HFF-Myc (cell line): Measurements from ENCODE around the gene SNRK.

Source experiments
- DNase-seq: peaks from one replicate; pipeline ENCODE4 v3.0.0-alpha.2; 2011; ENCODE audit warnings: low read depth; ENCODE audit errors: extremely low read depth
- H3K4me3 ChIP-seq: replicated peaks from 2 replicates; pipeline ENCODE4 v1.5.1; 2011; ENCODE audit warnings: low read depth, mild to moderate bottlenecking, control low read depth, low read length
- TF ChIP-seq, protein P1 (sequence below): IDR thresholded peaks from 2 replicates; pipeline ENCODE4 v1.5.1; 2012; ENCODE audit warnings: mild to moderate bottlenecking, low read depth, low read length, control low read depth; ENCODE audit errors: missing control alignments

Gene SNRK

DNA sequence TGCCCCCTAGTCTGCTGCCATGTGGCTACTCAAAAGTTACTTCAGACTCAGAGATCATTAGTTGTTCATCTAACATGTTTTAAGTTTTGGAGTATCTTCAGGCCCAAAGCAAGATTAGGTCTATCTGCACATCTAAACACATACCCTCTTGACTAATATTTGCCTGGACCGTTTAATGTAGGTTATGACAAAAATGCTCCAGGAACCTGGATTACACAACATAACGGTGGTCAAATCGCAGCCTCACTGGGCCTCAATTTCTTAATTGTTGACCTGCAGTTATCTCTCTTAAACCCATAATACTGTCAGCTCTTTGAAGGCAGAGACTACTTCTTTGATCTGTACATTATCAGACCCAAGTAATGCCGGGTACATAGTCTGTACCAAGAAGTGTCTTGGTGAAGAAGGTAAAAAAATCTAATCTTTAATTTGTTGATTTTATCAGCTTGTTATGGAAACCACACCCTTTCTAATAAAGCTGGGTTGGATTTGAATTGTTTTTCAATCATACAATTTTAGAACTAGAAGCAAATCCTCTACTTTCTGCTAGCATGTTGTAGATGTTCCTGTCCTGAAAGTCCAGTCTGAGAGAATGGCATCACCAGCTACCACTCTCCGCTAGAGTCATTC, 3.6 kb downstream of the SNRK start:
- TF ChIP-seq, protein P1, sequence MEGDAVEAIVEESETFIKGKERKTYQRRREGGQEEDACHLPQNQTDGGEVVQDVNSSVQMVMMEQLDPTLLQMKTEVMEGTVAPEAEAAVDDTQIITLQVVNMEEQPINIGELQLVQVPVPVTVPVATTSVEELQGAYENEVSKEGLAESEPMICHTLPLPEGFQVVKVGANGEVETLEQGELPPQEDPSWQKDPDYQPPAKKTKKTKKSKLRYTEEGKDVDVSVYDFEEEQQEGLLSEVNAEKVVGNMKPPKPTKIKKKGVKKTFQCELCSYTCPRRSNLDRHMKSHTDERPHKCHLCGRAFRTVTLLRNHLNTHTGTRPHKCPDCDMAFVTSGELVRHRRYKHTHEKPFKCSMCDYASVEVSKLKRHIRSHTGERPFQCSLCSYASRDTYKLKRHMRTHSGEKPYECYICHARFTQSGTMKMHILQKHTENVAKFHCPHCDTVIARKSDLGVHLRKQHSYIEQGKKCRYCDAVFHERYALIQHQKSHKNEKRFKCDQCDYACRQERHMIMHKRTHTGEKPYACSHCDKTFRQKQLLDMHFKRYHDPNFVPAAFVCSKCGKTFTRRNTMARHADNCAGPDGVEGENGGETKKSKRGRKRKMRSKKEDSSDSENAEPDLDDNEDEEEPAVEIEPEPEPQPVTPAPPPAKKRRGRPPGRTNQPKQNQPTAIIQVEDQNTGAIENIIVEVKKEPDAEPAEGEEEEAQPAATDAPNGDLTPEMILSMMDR, result no peak
- no peak overlapping the region for H3K4me3 ChIP-seq
- no peak for DNase-seq

DNA sequence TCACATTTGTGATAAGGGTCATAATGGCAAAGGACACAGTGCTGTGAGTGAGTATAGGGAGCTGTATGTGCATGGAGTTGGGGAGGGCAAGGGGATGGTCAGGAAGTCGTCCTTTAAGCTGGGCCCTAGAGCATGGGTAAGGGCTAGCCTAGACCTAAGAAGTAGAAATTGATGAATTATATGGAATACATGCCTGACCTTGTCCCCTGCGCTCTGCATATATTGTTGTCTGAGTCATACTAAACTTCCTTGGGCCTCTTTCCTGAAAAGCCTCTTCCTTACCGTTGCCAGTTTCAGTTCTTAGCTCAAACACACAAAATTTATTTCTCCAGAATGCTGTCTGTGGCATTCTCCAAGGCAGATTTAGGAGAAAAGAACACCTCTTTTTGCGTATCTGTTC, 4.6 kb downstream of the SNRK start:
- TF ChIP-seq, protein P1, result no peak
- H3K4me3 ChIP-seq, result no peak overlapping the region
- DNase-seq, result no peak

DNA sequence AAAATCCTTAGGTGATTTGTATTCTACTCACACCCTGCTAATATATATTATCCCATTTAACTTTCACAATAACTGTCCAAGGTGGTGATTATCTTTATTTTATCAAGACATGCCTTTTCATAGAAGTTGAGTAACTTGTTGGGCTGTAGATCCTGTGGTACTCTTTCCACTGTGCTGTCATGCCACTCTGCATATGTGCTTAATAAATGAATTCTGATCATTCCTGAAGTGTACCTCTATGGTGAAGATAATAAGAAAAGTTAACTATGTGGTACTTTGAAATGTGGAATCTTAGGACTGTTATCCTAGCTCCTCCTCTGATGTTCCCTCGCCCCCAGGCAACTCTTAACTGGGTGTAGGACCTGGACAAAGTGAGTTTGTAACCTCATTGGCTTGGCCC, 5.2 kb downstream of the SNRK start:
- TF ChIP-seq, protein P1, result no peak
- H3K4me3 ChIP-seq, result no peak overlapping the region
- no peak for DNase-seq

DNA sequence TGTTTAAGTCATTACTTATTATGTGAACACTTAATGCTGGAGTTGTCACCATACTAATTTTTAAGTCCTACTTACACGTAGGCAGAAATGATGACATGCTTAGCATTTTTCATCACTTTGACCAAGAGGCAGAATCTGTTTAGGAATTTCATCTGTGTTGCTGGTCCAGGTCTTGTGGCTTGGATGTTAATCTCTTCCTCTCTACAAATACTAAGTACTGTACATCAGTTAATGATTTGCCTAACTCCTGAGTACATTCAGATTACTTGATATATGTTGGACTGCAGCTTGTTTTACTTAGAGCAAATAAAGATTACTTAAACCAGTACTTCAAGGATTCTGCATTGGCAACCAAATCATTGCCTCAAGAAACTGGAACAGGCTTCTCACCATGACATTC, 8.6 kb downstream of the SNRK start:
- no peak overlapping the region for H3K4me3 ChIP-seq
- DNase-seq, result no peak
- TF ChIP-seq, protein P1, result no peak

DNA sequence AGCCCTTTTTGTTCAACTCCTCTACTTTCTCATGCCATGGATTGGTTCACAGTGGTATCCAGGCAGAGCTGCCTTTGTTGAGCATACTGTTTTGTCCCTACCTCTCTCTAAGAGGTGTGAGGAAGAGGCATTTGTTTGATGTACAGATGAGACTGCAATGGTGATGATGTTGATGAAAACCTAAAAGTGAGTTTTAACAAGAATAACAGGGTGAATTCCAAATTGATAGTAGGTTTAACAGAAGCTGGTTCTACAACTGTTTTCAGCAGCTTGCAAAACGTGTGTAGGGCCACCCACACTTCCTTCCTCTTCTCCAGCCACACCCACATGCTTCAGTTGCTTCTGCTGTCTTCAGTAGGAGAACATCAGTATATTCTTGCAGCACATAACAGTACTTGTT, 10.2 kb downstream of the SNRK start:
- DNase-seq, result no peak
- no peak overlapping the region for H3K4me3 ChIP-seq
- TF ChIP-seq, protein P1, result no peak

DNA sequence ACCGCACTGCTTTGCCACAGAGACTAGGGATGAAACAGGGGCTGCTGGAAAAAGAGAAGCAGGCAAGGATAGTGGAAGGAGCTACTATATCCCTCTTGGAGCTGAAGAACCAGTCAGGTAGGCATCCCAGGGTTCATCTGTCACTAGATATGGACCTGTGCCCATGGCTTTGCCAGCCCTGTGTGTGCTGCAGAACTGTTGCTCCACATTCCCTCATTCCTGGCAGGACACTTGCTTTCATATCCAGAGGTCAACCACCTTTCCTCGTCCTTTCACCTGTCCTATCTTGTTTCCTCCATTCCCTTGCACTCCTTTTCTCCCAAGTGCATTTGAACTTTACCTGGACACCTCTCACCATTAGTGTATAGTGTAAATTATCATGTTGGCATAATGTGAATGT, 12.0 kb downstream of the SNRK start:
- no peak for DNase-seq
- no peak overlapping the region for H3K4me3 ChIP-seq
- TF ChIP-seq, protein P1, result no peak

DNA sequence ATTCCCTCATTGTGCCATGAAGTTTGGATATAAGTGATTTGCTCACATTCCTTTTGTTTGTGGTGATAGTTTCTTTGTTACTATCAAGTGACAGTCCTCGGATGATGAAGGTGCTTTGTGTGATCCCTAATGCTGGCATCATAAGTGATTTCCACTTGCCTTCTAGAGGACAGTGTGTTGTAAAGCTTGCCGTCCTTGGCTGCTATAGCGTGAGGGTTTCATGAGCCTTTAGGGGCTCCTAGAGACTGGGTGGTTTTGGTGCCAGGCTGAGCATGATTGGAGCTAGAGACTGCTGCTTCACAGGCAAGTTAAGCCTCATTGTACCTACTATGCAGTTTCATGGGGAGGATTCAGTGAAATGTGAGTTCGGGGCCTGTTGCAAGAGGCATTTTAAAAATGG, 12.4 kb downstream of the SNRK start:
- no peak overlapping the region for H3K4me3 ChIP-seq
- TF ChIP-seq, protein P1, result no peak
- DNase-seq, result no peak
